Sigmoid colon (tissue), 7 donors: ENCODE results near the gene XPO6. TPM values are rescaled to one million over a fixed set of nuclear protein-coding genes. Genes with fewer than 3 reads are reported as not detected.

Experiments used
- DNase-seq: peaks from one replicate; pipeline ENCODE4 v3.0.0-alpha.2; 2019
- H3K27ac ChIP-seq, 4 donors: fragments of 200-600 bp; sonication (generic); one replicate each; pipeline ENCODE4 v1.5.1; 2016 to 2019; ENCODE audit warnings: mild to moderate bottlenecking in 1 of 4
- H3K27me3 ChIP-seq, 3 donors: fragments of 200-600 bp; sonication (generic); one replicate each; pipeline ENCODE4 v1.5.1; 2019; ENCODE audit warnings: mild to moderate bottlenecking in 1 of 3
- H3K36me3 ChIP-seq, 4 donors: fragments of 200-600 bp; sonication (generic); one replicate each; pipeline ENCODE4 v1.5.1; 2016 to 2019
- H3K4me1 ChIP-seq, 4 donors: fragments of 200-600 bp; sonication (generic); one replicate each; pipeline ENCODE4 v1.5.1; 2017 to 2019
- H3K4me3 ChIP-seq, 4 donors: fragments of 200-600 bp; sonication (generic); one replicate each; pipeline ENCODE4 v1.5.1; 2017 to 2019; ENCODE audit warnings: mild to moderate bottlenecking in 2 of 4, moderate library complexity in 1 of 4
- H3K9me3 ChIP-seq, 4 donors: fragments of 200-600 bp in 3 of 4; sonication (generic) in 3 of 4; one replicate each; pipeline versions ENCODE4 v1.5.1 to v1.6.1; 2013 to 2019
- EP300 ChIP-seq, 4 donors: sonication (generic); formaldehyde crosslinking; IDR thresholded peaks; one replicate each; pipeline ENCODE4 v1.6.1; 2017; ENCODE audit warnings: antibody characterized with exemption in 4 of 4
- POLR2A ChIP-seq, 2 donors: fragments of 450-650 bp; IDR thresholded peaks; one replicate each; pipeline ENCODE4 v1.6.1; 2016; ENCODE audit warnings: antibody characterized with exemption in 2 of 2, mild to moderate bottlenecking in 2 of 2, moderate library complexity in 2 of 2
- POLR2AphosphoS5 ChIP-seq, 4 donors: sonication (generic); formaldehyde crosslinking; IDR thresholded peaks; one replicate each; pipeline ENCODE4 v1.6.1; 2017; ENCODE audit warnings: antibody characterized with exemption in 4 of 4
- WGBS, 2 donors: extraction: QIAGEN DNeasy Blood & Tissue Kit; methylation state at CpG; one replicate each; pipeline ENCODE4 v1.1.7; 2013; 5-methylcytosine and 5-hydroxymethylcytosine counted together
- intact Hi-C: fragments of 100-400 bp; cut with DNase I; formaldehyde crosslinking; loops from one replicate; pipeline ENCODE4 v1.15.1; 2023
- polyA plus RNA-seq, 3 donors: library from polyadenylated mRNA; stranded (reverse); fragments of 200-250 nt; gene quantifications; one replicate each; pipeline ENCODE4 v1.2.3, GENCODE V29; 2013
- total RNA-seq, 4 donors: library from RNA; depleted of rRNA; stranded (reverse); fragments of >200 nt; gene quantifications; one replicate each; pipeline ENCODE4 v1.1.0, GENCODE V29; 2016
- TF ChIP-seq, protein P1 (sequence below), 4 experiments: fragments of 450-650 bp in 3 of 4; fragments of 200-600 bp in 1 of 4; IDR thresholded peaks; one replicate each; pipeline ENCODE4 v1.5.1; 2016 to 2019; ENCODE audit warnings: antibody characterized with exemption in 4 of 4, mild to moderate bottlenecking in 3 of 4, moderate library complexity in 2 of 4
- donor health status: healthy with polysubstance abuse.
- donor health status: Bipolar disorder and iron deficiency.
- donor health status: healthy.

XPO6 gene
- total and polyA plus RNA-seq, 7 donors, result 40.2 to 101 (median 48.9) TPM

DNA sequence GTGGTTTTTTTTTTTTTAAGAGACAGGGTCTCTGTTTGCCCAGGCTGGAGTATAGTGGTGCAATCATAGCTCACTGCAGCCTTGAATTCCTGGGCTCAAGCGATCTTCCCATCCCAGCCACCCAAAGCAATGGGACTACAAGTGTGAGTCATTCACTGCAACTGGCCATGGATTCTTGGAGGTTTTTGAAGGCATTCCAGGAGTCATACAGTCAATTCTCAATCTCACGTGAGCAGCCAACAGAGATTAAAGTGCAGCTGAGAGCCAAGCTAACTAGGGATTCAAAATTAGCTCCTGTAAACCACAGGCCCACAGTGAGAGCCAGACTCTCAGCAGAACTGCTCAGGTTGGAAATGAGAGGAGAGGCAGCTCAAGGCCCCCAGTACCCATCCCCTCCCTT is 30.2 kb downstream of the XPO6 start:
- Histone ChIP-seq H3K4me3 (no peak overlapping the region), H3K27me3 (no peaks in the 10 kb centered on the region), H3K36me3 (peaks cover 0 to 23% (median 0%) of the 10 kb centered on the region in 4 donors), H3K9me3 (no peaks in the 10 kb centered on the region), H3K4me1 (peaks cover 0 to 36% (median 24%) of the 10 kb centered on the region in 4 donors), H3K27ac (peak overlapping the region in 2 of 4 donors; percentile 21 to 57)
- no peak for TF ChIP-seq EP300 (IDR thresholded peaks at IDR 0.05)
- TF ChIP-seq POLR2AphosphoS5 (IDR thresholded peaks at IDR 0.05), result peak in 1 of 4 donors; percentile 22
- intact Hi-C loops, result no loop called here
- peak; percentile 69 for DNase-seq
- WGBS, 2 donors, result 22 to 45% methylated on average over 2 of the region's 2 CpGs

DNA sequence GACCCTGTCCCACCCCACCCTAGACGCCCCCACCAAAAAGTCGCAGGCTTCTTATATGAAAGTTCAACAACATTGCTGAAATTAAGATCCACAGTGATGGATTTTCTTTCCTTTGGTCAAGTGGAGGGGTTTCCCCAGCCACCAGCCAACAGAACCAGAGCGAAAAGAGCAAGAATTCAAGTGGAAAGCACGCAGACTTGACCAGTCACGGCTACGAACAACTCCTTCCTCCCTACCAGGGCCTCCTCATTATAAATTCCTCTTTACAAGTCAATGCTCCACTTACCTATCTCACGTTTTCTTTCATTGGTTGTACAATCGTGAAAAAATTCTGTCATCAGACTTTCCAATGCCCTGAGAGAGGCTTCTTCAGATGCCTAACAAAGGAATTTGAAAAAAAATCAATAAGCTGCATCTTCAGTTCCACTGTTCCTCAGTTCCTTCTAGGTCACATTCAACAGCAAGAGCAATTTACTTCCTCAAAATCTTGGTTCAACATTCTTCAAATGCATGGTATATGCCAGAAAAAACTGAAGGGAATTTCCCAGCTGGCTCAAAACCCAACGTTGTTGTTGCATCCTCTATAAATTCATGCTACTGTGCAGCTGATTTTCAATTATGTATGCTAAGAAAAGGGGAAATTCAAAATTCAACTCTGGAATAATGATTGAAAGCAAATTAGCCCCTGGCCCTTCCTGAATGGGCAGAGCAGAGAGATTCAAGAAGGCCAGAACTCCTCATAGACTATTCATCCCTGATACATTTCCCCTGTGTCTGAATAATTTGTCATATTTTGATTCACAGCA is 30.9 kb downstream of the XPO6 start:
- H3K27me3 ChIP-seq, result no peaks in the 10 kb centered on the region
- intact Hi-C loops, result no loop called here
- H3K36me3 ChIP-seq, result peaks cover 0 to 27% (median 0%) of the 10 kb centered on the region in 4 donors
- TF ChIP-seq, protein P1, sequence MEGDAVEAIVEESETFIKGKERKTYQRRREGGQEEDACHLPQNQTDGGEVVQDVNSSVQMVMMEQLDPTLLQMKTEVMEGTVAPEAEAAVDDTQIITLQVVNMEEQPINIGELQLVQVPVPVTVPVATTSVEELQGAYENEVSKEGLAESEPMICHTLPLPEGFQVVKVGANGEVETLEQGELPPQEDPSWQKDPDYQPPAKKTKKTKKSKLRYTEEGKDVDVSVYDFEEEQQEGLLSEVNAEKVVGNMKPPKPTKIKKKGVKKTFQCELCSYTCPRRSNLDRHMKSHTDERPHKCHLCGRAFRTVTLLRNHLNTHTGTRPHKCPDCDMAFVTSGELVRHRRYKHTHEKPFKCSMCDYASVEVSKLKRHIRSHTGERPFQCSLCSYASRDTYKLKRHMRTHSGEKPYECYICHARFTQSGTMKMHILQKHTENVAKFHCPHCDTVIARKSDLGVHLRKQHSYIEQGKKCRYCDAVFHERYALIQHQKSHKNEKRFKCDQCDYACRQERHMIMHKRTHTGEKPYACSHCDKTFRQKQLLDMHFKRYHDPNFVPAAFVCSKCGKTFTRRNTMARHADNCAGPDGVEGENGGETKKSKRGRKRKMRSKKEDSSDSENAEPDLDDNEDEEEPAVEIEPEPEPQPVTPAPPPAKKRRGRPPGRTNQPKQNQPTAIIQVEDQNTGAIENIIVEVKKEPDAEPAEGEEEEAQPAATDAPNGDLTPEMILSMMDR (IDR thresholded peaks at IDR 0.05), result no peak
- TF ChIP-seq POLR2AphosphoS5 (IDR thresholded peaks at IDR 0.05) (no peak), POLR2A (IDR thresholded peaks at IDR 0.05) (no peak), EP300 (IDR thresholded peaks at IDR 0.05) (no peak)
- peak overlapping the region in 2 of 4 donors; percentile 21 to 57 for H3K27ac ChIP-seq
- H3K9me3 ChIP-seq, result no peaks in the 10 kb centered on the region
- WGBS, 2 donors, result 60 to 75% methylated on average over 9 of the region's 9 CpGs
- H3K4me3 ChIP-seq, result no peak overlapping the region
- peaks cover 0 to 36% (median 24%) of the 10 kb centered on the region in 4 donors for H3K4me1 ChIP-seq
- no peak for DNase-seq

DNA sequence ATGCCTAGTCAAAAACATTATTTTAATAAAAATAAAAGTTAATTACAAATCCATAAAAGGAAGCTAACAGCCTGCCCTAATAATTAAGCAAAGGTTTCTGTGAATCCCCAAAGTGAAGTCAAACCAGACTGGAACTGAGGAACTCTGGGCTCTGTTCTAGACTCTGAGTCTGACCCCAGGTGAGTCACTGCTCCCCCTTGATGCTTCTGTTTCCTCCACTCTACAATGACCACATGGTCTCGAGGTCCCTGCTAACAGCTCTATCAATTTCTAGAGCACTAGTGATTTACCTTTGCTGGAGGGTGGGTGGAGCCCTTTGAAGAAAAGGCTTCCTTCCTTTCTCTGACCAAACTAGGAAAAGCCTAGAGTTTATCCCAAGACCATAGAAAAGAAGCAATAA is 32.4 kb downstream of the XPO6 start:
- H3K27ac ChIP-seq, result no peak overlapping the region
- no peaks in the 10 kb centered on the region for H3K9me3 ChIP-seq
- peaks cover 0 to 36% (median 24%) of the 10 kb centered on the region in 4 donors for H3K4me1 ChIP-seq
- TF ChIP-seq EP300 (IDR thresholded peaks at IDR 0.05) (no peak), POLR2AphosphoS5 (IDR thresholded peaks at IDR 0.05) (no peak), POLR2A (IDR thresholded peaks at IDR 0.05) (no peak)
- TF ChIP-seq, protein P1 (IDR thresholded peaks at IDR 0.05), result no peak
- peaks cover 0 to 39% (median under 1%) of the 10 kb centered on the region in 4 donors for H3K36me3 ChIP-seq
- no peak overlapping the region for H3K4me3 ChIP-seq
- 66 to 80% methylated on average over 1 of the region's 1 CpG for WGBS, 2 donors
- no peaks in the 10 kb centered on the region for H3K27me3 ChIP-seq
- intact Hi-C loops, result no loop called here
- no peak for DNase-seq

DNA sequence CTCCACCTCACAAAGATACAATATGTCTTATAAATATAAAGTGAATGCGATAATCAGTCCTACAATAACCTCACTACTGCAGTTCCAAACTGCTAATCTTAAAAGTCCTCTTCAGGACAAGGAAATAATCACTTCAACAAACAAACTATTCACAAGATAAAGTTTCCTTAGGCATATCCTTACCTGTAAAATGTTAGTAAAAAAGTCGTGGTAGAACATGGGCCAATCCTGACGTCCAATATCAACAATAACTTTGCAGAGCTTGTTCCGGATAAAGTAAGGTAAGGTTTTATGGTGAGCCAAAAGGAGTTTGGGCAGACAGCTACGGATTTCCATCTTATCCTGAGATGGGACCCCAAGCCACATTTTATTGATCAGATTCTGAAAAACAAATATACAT is 36.0 kb downstream of the XPO6 start:
- Histone ChIP-seq H3K4me3 (no peak overlapping the region), H3K27ac (no peak overlapping the region), H3K27me3 (no peaks in the 10 kb centered on the region), H3K4me1 (peaks cover 0 to 4% (median 1%) of the 10 kb centered on the region in 4 donors), H3K36me3 (peaks cover 0 to 59% (median 3%) of the 10 kb centered on the region in 4 donors), H3K9me3 (no peaks in the 10 kb centered on the region)
- no peak for DNase-seq
- TF ChIP-seq POLR2A (IDR thresholded peaks at IDR 0.05) (no peak), POLR2AphosphoS5 (IDR thresholded peaks at IDR 0.05) (no peak), EP300 (IDR thresholded peaks at IDR 0.05) (no peak)
- TF ChIP-seq, protein P1 (IDR thresholded peaks at IDR 0.05), result no peak
- intact Hi-C loops, result no loop called here
- WGBS, 2 donors, result 32 to 74% methylated on average over 5 of the region's 5 CpGs

DNA sequence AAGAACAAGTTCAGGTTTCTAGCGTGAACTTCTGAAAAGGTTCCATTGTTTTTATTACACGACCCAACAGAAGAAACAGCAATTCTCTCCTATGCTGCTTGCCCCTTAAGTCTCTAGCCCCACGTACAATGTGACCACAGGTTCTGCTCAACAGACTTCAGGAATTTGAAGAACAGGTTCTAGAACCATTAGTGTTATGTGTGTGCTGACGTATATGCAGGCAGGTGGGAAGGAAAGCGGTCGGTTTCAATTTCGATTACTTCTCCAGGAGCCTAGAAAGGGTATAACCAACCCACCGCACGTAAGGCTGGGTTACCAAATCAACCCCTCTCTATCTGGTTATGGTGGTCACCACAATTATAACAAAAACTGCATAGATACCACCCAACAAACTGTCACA is 39.4 kb downstream of the XPO6 start:
- WGBS, 2 donors, result 78 to 84% methylated on average over 9 of the region's 9 CpGs
- TF ChIP-seq POLR2A (IDR thresholded peaks at IDR 0.05) (no peak), POLR2AphosphoS5 (IDR thresholded peaks at IDR 0.05) (no peak), EP300 (IDR thresholded peaks at IDR 0.05) (no peak)
- TF ChIP-seq, protein P1 (IDR thresholded peaks at IDR 0.05), result no peak

More for the DNA sequence above, 39.4 kb downstream of the XPO6 start:
- H3K4me1 ChIP-seq, result no peaks in the 10 kb centered on the region
- no peak overlapping the region for H3K4me3 ChIP-seq
- no peaks in the 10 kb centered on the region for H3K27me3 ChIP-seq
- DNase-seq, result no peak
- no peaks in the 10 kb centered on the region for H3K9me3 ChIP-seq
- peaks cover 0 to 74% (median 16%) of the 10 kb centered on the region in 4 donors for H3K36me3 ChIP-seq
- H3K27ac ChIP-seq, result no peak overlapping the region
- intact Hi-C loops, result no loop called here
